ENCODE results near the gene PRKCZ. TPM values are rescaled to one million over a fixed set of nuclear protein-coding genes. Genes with fewer than 3 reads are reported as not detected.

The PRKCZ gene
- total and polyA plus RNA-seq, 9 of the 15 experiments (the other 6 are each of a cell fraction or from before 2014, with no cell fraction given), result 0.07 to 3.1 (median 1.3) TPM

- in situ Hi-C loops (cut with MboI) (loop anchor here (5.0 kb wide), 1 partner anchor 35 kb away; no protein-coding TSS in a partner anchor), intact Hi-C loops (cut with micrococcal nuclease) (no loop called here)
- ChIA-PET POLR2A (interaction anchor here (0.6 to 4.0 kb wide), 12 partner anchors 9 to 161 kb away, joined by 3 to 33 read pairs (median 4); partner anchors contain the start of genes MORN1 and RER1), CTCF (ENCODE audit: low intra/inter-chr PET ratio) (no interaction called here)
- Histone ChIP-seq H3K9me3 (replicated peaks; ENCODE audit: control insufficient read depth, insufficient read depth, low read depth, low read length) (no peaks in the 10 kb centered on the region), H3K4me2 (ENCODE audit: insufficient read depth, low read length) (peak overlapping the region; percentile 96), H3K79me2 (ENCODE audit: control insufficient read depth, insufficient read depth, low read length) (peaks cover 87% of the 10 kb centered on the region), H2AFZ (ENCODE audit: low read depth, low read length) (no peak overlapping the region), H3K36me3 (ENCODE audit: control insufficient read depth, insufficient read depth, low read length) (peaks cover 19% of the 10 kb centered on the region; the same call in 2 of the 3 replicates), H3K27ac (ENCODE audit: extremely low read depth, low read depth, low read length) (peak overlapping the region; percentile 66; the same call in 2 of the 3 replicates), H3K9me1 (ENCODE audit: control insufficient read depth, insufficient read depth, low read length) (peaks cover 36% of the 10 kb centered on the region), H4K20me1 (replicated peaks; ENCODE audit: control insufficient read depth, insufficient read depth, low read length) (peaks cover 81% of the 10 kb centered on the region), H3K4me1 (replicated peaks in 1 of 2; ENCODE audit: control insufficient read depth in 2 of 2, insufficient read depth in 2 of 2, low read length in 2 of 2) (peaks cover 36 to 87% of the 10 kb centered on the region in 2 experiments), H3K27me3 (ENCODE audit: control insufficient read depth in 2 of 2, insufficient read depth in 2 of 2, low read length in 2 of 2) (no peaks in the 10 kb centered on the region), H3K9ac (ENCODE audit: insufficient read depth in 1 of 2, low read depth in 2 of 2, low read length in 2 of 2) (peak overlapping the region; percentile 30 to 85; a peak in 3 of 4 replicates), H3K4me3 (peak overlapping the region; percentile 53; the same call in 1 of the 2 replicates)
- FAIRE-seq, result no peak
- no peak for ATAC-seq
- no TSS peak for BruUV-seq (replicated peaks)
- 33% methylated on average over 17 of the region's 17 CpGs for WGBS (ENCODE audit: insufficient coverage, low coverage, missing lambda C conversion rate)
- peak in 1 of 4 experiments; percentile 30 for DNase-seq (ENCODE audit: extremely low read depth in 1 of 4, low spot score in 3 of 4)
- TF ChIP-seq ZC3H11A (IDR thresholded peaks at IDR 0.05; ENCODE audit: low read depth, low read length) (0 out of 2 replicates have a peak, but pooled peaks have one; percentile 14), ZNF561 (CRISPR knock-in tag; conservative IDR thresholded peaks at IDR 0.05) (no peak), POLR2G (IDR thresholded peaks at IDR 0.05; ENCODE audit: low read depth, low read length) (peak; percentile 33; the same call in 1 of the 2 replicates), ESRRA (IDR thresholded peaks at IDR 0.05; ENCODE audit: borderline replicate concordance, low read depth) (peak; percentile 9; the same call in 1 of the 2 replicates), ZNF764 (CRISPR knock-in tag; IDR thresholded peaks at IDR 0.05; ENCODE audit: low read depth) (no peak), NKRF (IDR thresholded peaks at IDR 0.05; ENCODE audit: borderline replicate concordance) (0 out of 2 replicates have a peak, but pooled peaks have one; percentile 15)
These were observed 182.2 kb downstream of the PRKCZ start for GRCh38 chr1:2232255-2232915.
